C4-2B (cell line): ENCODE data around the gene EVC.

Experiments used
- CTCF ChIP-seq: fragments of 450-650 bp; conservative IDR thresholded peaks from 2 replicates; pipeline ENCODE4 v1.5.1; 2017; ENCODE audit warnings: mild to moderate bottlenecking
- ZFX ChIP-seq: fragments of 450-650 bp; IDR thresholded peaks from 2 replicates; pipeline ENCODE4 v1.6.1; 2017

- no peak for TF ChIP-seq CTCF
- no peak for TF ChIP-seq ZFX
These were observed 76.3 kb downstream of the EVC start for GRCh38 chr4:5787311-5787710.
